ENCODE measurements around the gene IL18R1. TPM values are rescaled to one million over a fixed set of nuclear protein-coding genes. Genes with fewer than 3 reads are reported as not detected.

The IL18R1 gene, protein sequence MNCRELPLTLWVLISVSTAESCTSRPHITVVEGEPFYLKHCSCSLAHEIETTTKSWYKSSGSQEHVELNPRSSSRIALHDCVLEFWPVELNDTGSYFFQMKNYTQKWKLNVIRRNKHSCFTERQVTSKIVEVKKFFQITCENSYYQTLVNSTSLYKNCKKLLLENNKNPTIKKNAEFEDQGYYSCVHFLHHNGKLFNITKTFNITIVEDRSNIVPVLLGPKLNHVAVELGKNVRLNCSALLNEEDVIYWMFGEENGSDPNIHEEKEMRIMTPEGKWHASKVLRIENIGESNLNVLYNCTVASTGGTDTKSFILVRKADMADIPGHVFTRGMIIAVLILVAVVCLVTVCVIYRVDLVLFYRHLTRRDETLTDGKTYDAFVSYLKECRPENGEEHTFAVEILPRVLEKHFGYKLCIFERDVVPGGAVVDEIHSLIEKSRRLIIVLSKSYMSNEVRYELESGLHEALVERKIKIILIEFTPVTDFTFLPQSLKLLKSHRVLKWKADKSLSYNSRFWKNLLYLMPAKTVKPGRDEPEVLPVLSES
- 0.84 and 1.2 TPM in 2 replicates for total RNA-seq

DNA sequence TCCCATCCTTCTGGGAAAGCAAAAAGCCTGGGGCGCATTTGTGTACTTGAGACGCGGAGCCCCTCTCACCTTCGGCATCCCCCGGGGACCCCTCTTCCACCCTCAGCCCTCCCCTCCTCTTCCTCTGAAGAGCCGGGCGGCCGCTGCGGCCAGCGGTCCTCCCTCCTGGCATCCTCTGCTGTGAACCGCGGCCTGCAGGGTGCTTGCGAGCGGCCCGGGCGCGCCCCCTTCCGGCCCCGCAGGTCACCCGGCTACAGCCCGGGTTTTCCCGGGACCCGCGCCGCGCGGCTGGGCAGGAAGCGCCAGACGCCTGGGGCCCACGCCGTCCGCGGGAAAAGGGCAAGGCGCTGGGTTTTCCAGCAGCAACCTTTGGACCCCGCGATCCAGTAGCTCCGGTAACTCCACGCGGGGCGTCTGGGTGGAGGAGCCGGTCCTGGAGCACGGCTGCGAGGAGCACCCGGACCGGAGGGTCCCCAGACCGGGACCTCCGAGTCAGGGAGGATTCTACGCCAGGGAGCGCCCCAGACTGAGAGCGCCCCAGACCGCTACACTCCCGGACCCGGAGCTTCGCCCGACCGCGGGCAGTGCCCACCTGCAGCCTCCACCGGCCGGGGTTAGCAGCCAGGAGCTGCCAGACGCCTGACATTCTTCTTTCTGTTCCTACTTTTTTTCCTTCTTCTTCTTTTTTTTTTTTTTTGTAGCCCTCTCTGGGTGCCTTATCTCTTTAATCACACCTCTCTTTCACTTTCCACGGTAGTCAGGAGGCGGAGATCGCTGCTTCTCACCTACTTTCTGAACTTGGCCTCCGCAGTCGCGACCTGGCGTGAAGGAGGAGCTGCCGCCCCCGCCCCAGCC, at the start of gene IL18R1:
Gene IL18R1 (plus strand): TSS at position 271 of the 855 bp plus-strand sequence. CDS start 6,865 bp downstream, outside the sequence.

GRCh38 chr2:102310964-102311640, 44.5 kb upstream of the IL18R1 start, which contains the start of gene IL1RL1:
Gene IL1RL1 (plus strand): TSS chr2:102311563. CDS start chr2:102338265, 26,702 bp downstream.

DNA sequence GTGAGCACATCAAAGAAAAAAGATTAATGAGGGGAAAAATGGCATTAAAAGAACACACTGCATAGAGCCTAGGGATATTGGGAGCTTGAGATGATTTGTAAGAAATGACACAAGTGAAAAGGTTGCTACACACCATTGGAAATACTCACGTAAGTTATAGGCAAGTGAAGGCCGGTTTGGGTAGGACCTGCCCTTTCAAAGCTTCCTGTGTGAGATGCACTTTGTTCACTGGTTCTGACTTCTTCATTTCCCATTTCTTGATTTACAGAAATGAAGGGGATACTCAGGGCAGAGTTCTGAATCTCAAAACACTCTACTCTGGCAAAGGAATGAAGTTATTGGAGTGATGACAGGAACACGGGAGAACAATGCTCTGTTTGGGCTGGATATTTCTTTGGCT, 67.3 kb downstream of the IL18R1 start, which contains the start of gene IL18RAP:
Gene IL18RAP (plus strand): TSS at position 251 of the 400 bp plus-strand sequence. CDS start 118 bp downstream, at position 369.

Other genes with a start within 250 kb of the IL18R1 start
- gene IL1R1, start 213.1 kb upstream of the IL18R1 start, total RNA-seq: 2.3 and 5.1 TPM in 2 replicates
- 0.63 and 1.3 TPM in 2 replicates for gene IL1RL2, start 168.8 kb upstream of the IL18R1 start, total RNA-seq
- 0.56 and 1.1 TPM in 2 replicates for gene IL1RL1, start 44.2 kb upstream of the IL18R1 start, total RNA-seq
- gene IL18RAP, start 67.4 kb downstream of the IL18R1 start, total RNA-seq: not detected in 2 replicates
- not detected in 2 replicates for gene SLC9A4, start 117.4 kb downstream of the IL18R1 start, total RNA-seq